GM12872 (cell line): ENCODE measurements around the gene LUC7L3.

ENCODE experiments used
- CTCF ChIP-seq: IDR thresholded peaks from 3 replicates; pipeline ENCODE4 v1.5.1; 2011; ENCODE audit warnings: low read depth, mild to moderate bottlenecking, low read length, moderate library complexity; ENCODE audit not compliant: insufficient read depth

LUC7L3 gene

GRCh38 chr17:50767446-50767845 lies 48.0 kb downstream of the LUC7L3 start, which contains the start of gene ANKRD40CL:
Gene ANKRD40CL (minus strand): TSS chr17:50767518. CDS start chr17:50766913, 605 bp downstream.
- no peak for TF ChIP-seq CTCF

DNA sequence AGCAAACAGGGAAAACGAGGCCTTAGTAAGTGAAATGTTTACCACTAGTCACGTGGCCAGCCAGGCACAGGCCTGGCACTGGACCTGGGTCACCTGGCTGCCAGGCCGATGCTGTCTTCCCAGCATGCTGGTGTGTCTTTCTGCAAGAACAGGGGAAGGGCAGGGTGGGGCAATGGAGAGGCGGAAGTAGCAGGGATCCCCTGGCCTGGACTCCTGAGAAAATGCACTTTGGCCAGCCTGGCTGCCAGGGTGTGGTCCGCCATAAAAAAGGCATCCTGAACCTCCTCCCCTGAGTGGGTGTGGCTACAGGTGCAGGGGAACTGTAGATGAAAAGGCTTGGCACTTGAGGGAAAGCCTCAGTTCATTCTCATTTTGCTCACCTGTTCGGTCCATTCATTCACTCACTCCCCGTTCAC lies 49.0 kb downstream of the LUC7L3 start:
- no peak for TF ChIP-seq CTCF

- no peak for TF ChIP-seq CTCF
Measured at GRCh38 chr17:50769884-50770283, 50.5 kb downstream of the LUC7L3 start.

DNA sequence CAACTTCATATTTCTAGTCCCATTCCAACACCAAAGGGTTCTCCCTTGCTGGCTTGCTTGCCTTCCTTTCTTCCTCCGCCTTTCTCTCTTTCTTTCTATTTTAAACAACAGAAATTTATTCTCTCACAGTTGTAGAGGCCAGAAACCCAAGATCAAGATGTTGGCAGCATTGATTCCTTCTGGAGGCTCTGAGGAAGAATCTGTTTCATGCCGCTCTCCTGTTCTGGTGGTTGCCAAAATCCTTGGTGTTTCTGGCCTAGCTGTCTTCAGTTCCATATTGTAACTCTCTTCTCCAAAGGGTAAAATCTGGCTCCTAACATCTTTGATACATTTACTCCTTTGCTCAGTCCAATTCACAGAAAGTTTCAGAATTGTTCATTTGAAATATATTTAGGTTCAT lies 50.9 kb downstream of the LUC7L3 start:
- TF ChIP-seq CTCF, result no peak

GRCh38 chr17:50771991-50772785 lies 52.8 kb downstream of the LUC7L3 start:
- no peak for TF ChIP-seq CTCF

DNA sequence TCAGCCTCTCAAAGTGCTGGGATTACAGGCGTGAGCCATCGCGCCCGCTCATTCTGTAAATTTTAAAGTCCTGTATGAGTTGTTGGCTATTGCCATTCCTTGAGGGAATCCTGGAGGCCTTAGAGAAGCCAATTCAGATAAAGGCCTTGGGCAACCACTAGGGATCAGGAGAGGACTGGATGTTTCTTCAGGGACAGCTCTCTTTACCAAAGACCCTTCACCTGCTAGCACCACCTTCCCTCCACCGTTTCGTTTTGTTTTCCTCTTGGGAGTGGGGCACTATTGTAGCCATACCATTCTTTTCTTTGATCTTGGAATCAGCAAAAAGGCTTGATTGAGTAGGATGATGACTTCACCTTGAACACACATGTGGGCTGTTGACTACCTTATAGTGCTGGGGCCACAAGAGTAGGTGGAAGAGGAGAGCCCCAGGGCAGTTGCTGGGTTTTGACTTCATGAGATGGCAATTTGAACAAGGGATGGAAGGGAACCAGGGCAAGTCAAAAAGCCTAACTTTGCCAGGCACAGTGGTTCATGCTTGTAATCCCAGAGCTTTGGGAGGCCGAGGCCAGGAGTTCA lies 54.9 kb downstream of the LUC7L3 start:
- no peak for TF ChIP-seq CTCF

GRCh38 chr17:50775926-50776325 lies 56.5 kb downstream of the LUC7L3 start:
- no peak for TF ChIP-seq CTCF
